ENCODE data around the gene ATP9A. TPM values are rescaled to one million over a fixed set of nuclear protein-coding genes. Genes with fewer than 3 reads are reported as not detected.

ATP9A gene
- total and polyA plus RNA-seq, 2 of the 8 experiments (the other 6 are each of a cell fraction or from before 2014, with no cell fraction given), result 5.0 to 6.4 TPM

- no peak for TF ChIP-seq ATF2 (IDR thresholded peaks at IDR 0.05; ENCODE audit: low read length)
These were observed 28.4 kb downstream of the ATP9A start (continued) for GRCh38 chr20:51739722-51740249.

All from H1 (cell line).